K562 (cell line): ENCODE results near the gene TCF25. TPM values are rescaled to one million over a fixed set of nuclear protein-coding genes. Genes with fewer than 3 reads are reported as not detected.

Source experiments
- ATAC-seq: fragments of 200-7000 bp; cut with Tn5 transposase; 3 replicates; pipeline ENCODE4 v1.9.1; 2020; ENCODE audit warnings: moderate library complexity
- BruUV-seq: library from RNA; stranded (reverse); fragments of 400-500 nt; replicated peaks from 2 replicates; lab custom pipeline; 2021; lab: Mats Ljungman, UMichigan
- CTCF ChIA-PET: fragments of 300-600 bp; formaldehyde crosslinking; extraction: SDS; loops from one replicate; lab custom pipeline; 2021; ENCODE audit warnings: low intra/inter-chr PET ratio; lab: Yijun Ruan, JAX
- POLR2A ChIA-PET: fragments of 300-600, 350-650 bp; sonication (Branson Sonifier 250); formaldehyde crosslinking; extraction: SDS; loops from one replicate; lab custom pipeline; 2021; ENCODE audit warnings: antibody characterized with exemption, inconsistent platforms; lab: Yijun Ruan, JAX
- DNase-seq, 4 experiments: peaks; one replicate each; pipeline versions ENCODE4 v3.0.0 to v3.0.0-alpha.2; 2011 to 2018; ENCODE audit warnings: low spot score in 3 of 4, mixed read lengths in 3 of 4; ENCODE audit errors: extremely low read depth in 1 of 4
- FAIRE-seq: peaks from 2 replicates; lab custom pipeline; 2011; peaks lifted over from hg19 to GRCh38; lab: Jason Lieb, UNC
- H2AFZ ChIP-seq: 2 replicates; pipeline ENCODE4 v1.6.0; 2011; ENCODE audit warnings: low read depth, low read length, control low read depth, inconsistent platforms
- H3K27ac ChIP-seq: fragments of 200-600 bp; 3 replicates; pipeline ENCODE4 v1.8.0; 2011; ENCODE audit warnings: low read depth, mild to moderate bottlenecking, control low read depth, inconsistent platforms, low read length, moderate library complexity, mixed read lengths; ENCODE audit errors: extremely low read depth
- H3K27me3 ChIP-seq, 2 experiments: fragments of 300-600 bp in 1 of 2; 2 replicates in 1 of 2; 3 replicates in 1 of 2; pipeline versions ENCODE4 v1.6.0 to v1.8.0; 2011; ENCODE audit warnings: inconsistent platforms in 2 of 2, low read length in 2 of 2, mild to moderate bottlenecking in 1 of 2, mixed read lengths in 1 of 2, moderate library complexity in 1 of 2; ENCODE audit not compliant: control insufficient read depth in 2 of 2, insufficient read depth in 2 of 2
- H3K36me3 ChIP-seq: fragments of 300-600 bp; 3 replicates; pipeline ENCODE4 v1.8.0; 2011; ENCODE audit warnings: mild to moderate bottlenecking, low read length, inconsistent platforms; ENCODE audit not compliant: control insufficient read depth, insufficient read depth
- H3K4me1 ChIP-seq, 2 experiments: fragments of 200-600 bp in 1 of 2; replicated peaks in 1 of 2; 2 replicates in 1 of 2; 3 replicates in 1 of 2; pipeline versions ENCODE4 v1.5.1 to v1.8.0; 2011; ENCODE audit warnings: inconsistent platforms in 2 of 2, low read length in 2 of 2, mild to moderate bottlenecking in 1 of 2, mixed read lengths in 1 of 2, moderate library complexity in 1 of 2; ENCODE audit not compliant: control insufficient read depth in 2 of 2, insufficient read depth in 2 of 2
- H3K4me2 ChIP-seq: 2 replicates; pipeline ENCODE4 v1.6.1; 2011; ENCODE audit warnings: low read length, control low read depth, inconsistent platforms, mixed read lengths; ENCODE audit not compliant: insufficient read depth
- H3K4me3 ChIP-seq: fragments of 200-600 bp; sonication (generic), shearing (Covaris generic); 2 replicates; pipeline ENCODE4 v1.5.1; 2016; ENCODE audit warnings: control low read depth, inconsistent platforms
- H3K79me2 ChIP-seq: fragments of 200-600 bp; 3 replicates; pipeline ENCODE4 v1.8.0; 2011; ENCODE audit warnings: low read length, inconsistent platforms; ENCODE audit not compliant: control insufficient read depth, insufficient read depth
- H3K9ac ChIP-seq, 2 experiments: 2 replicates each; pipeline versions ENCODE4 v1.6.0 to v1.6.1; 2011; ENCODE audit warnings: low read depth in 2 of 2, low read length in 2 of 2, control low read depth in 1 of 2, inconsistent platforms in 1 of 2, mild to moderate bottlenecking in 1 of 2, mixed read lengths in 1 of 2; ENCODE audit not compliant: insufficient read depth in 1 of 2
- H3K9me1 ChIP-seq: one replicate; pipeline ENCODE4 v1.6.0; 2011; ENCODE audit warnings: inconsistent platforms, mild to moderate bottlenecking, low read length, moderate library complexity; ENCODE audit not compliant: control insufficient read depth, insufficient read depth
- H3K9me3 ChIP-seq: replicated peaks from 2 replicates; pipeline ENCODE4 v1.5.1; 2011; ENCODE audit warnings: low read depth, low read length, inconsistent platforms; ENCODE audit not compliant: control insufficient read depth, insufficient read depth
- H4K20me1 ChIP-seq: replicated peaks from 2 replicates; pipeline ENCODE4 v1.6.1; 2011; ENCODE audit warnings: low read length, inconsistent platforms, mixed read lengths; ENCODE audit not compliant: control insufficient read depth, insufficient read depth
- CAMTA2 ChIP-seq: fragments of 250-450 bp; sonication (Bioruptor Pico); conservative IDR thresholded peaks from 2 replicates; pipeline ENCODE4 v1.5.1; 2022
- KLF1 ChIP-seq: fragments of 450-650 bp; IDR thresholded peaks from 2 replicates; pipeline ENCODE4 v1.6.1; 2016; ENCODE audit warnings: missing genetic modification characterization, missing compliant biosample characterization
- L3MBTL2 ChIP-seq: fragments of 450-650 bp; IDR thresholded peaks from 2 replicates; pipeline ENCODE4 v1.6.1; 2016; ENCODE audit warnings: mild to moderate bottlenecking, moderate library complexity
- NONO ChIP-seq, 2 experiments: fragments of 200-400 bp in 1 of 2; fragments of 450-650 bp in 1 of 2; formaldehyde crosslinking in 1 of 2; IDR thresholded peaks; 2 replicates each; pipeline ENCODE4 v1.6.1; 2017; ENCODE audit warnings: low read depth in 2 of 2, mild to moderate bottlenecking in 2 of 2, moderate library complexity in 2 of 2, low read length in 1 of 2
- SMC3 ChIP-seq: conservative IDR thresholded peaks from 2 replicates; pipeline ENCODE4 v1.6.1; 2011; ENCODE audit warnings: low read depth, low read length, improper control_type of control experiment; ENCODE audit not compliant: insufficient read depth
- SOX6 ChIP-seq: fragments of 450-650 bp; IDR thresholded peaks from 2 replicates; pipeline ENCODE4 v1.6.1; 2014; ENCODE audit warnings: mild to moderate bottlenecking
- SREBF2 ChIP-seq: sonication (generic); formaldehyde crosslinking; IDR thresholded peaks from 2 replicates; pipeline ENCODE4 v1.4.0; 2020; ENCODE audit warnings: mild to moderate bottlenecking, missing genetic modification reagents
- XRCC4 ChIP-seq: IDR thresholded peaks from one replicate; pipeline ENCODE4 v1.6.1; 2011; ENCODE audit not compliant: insufficient read depth, insufficient read length; ENCODE audit errors: extremely low read depth
- ZNF224 ChIP-seq: sonication (generic); formaldehyde crosslinking; IDR thresholded peaks from 2 replicates; pipeline ENCODE4 v1.8.0; 2022; ENCODE audit warnings: mild to moderate bottlenecking, missing genetic modification reagents
- ZNF24 ChIP-seq: fragments of 450-650 bp; IDR thresholded peaks from 2 replicates; pipeline ENCODE4 v1.6.1; 2016
- ZNF347 ChIP-seq: fragments of 450-650 bp; formaldehyde crosslinking; IDR thresholded peaks from 2 replicates; pipeline ENCODE4 v1.4.0; 2020; ENCODE audit warnings: low read depth, mild to moderate bottlenecking, moderate library complexity
- WGBS: fragments of 100-300 bp; shearing (Covaris generic); methylation state at CpG from one replicate; pipeline ENCODE4 v1.1.6; 2016; ENCODE audit warnings: low coverage, mixed read lengths; ENCODE audit not compliant: insufficient coverage; ENCODE audit errors: missing lambda C conversion rate; 5-methylcytosine and 5-hydroxymethylcytosine counted together
- in situ Hi-C: fragments of 300-500 bp; cut with MboI; formaldehyde crosslinking; loops from 4 replicates; pipeline ENCODE4 v1.15.0; 2018; ENCODE audit warnings: inconsistent platforms, mixed read lengths
- intact Hi-C: fragments of 100-400 bp; cut with micrococcal nuclease; formaldehyde crosslinking; loops from 2 replicates; pipeline ENCODE4 v1.14.2; 2022
- polyA plus RNA-seq, 8 experiments: library from polyadenylated mRNA; depleted of rRNA in 4 of 8; stranded (reverse) in 5 of 8; unstranded in 3 of 8; fragments of >200 nt; fragmentation: Nextera tagmentation in 2 of 8; fragmentation: Illumina TruSeq in 1 of 8; extraction: Ambion mirVana in 2 of 8; extraction: Trizol in 1 of 8; gene quantifications; 2 replicates each; pipeline versions ENCODE4 v1.2.1 to v1.2.3, GENCODE V29; 2011 to 2014; ENCODE audit warnings: inconsistent platforms in 1 of 8, missing spikeins in 1 of 8
- total RNA-seq, 7 experiments: library from RNA; depleted of rRNA in 6 of 7; stranded (reverse); fragments of >200 nt in 6 of 7; fragmentation: Illumina TruSeq in 2 of 7; extraction: Trizol in 2 of 7; gene quantifications; 2 replicates each; pipeline versions ENCODE4 v1.2.1 to v1.2.3, GENCODE V29; 2011 to 2021; ENCODE audit warnings: low replicate concordance in 1 of 7
- TF ChIP-seq, protein P1 (sequence below): fragments of 250-450 bp; sonication (Bioruptor Pico); IDR thresholded peaks from 2 replicates; pipeline ENCODE4 v1.4.0; 2020; ENCODE audit warnings: borderline replicate concordance
- TF ChIP-seq, protein P2 (sequence below): IDR thresholded peaks from 2 replicates; pipeline ENCODE4 v1.6.1; 2012; ENCODE audit warnings: low read depth, low read length, improper control_type of control experiment, borderline replicate concordance
- TF ChIP-seq, protein P3 (sequence below): sonication (generic); formaldehyde crosslinking; IDR thresholded peaks from 2 replicates; pipeline ENCODE4 v1.9.0; 2022; ENCODE audit warnings: mild to moderate bottlenecking, missing genetic modification reagents

Gene TCF25
- total and polyA plus RNA-seq, 9 of the 15 experiments (the other 6 are each of a cell fraction or from before 2014, with no cell fraction given), result 9.0 to 154 (median 83.8) TPM

DNA sequence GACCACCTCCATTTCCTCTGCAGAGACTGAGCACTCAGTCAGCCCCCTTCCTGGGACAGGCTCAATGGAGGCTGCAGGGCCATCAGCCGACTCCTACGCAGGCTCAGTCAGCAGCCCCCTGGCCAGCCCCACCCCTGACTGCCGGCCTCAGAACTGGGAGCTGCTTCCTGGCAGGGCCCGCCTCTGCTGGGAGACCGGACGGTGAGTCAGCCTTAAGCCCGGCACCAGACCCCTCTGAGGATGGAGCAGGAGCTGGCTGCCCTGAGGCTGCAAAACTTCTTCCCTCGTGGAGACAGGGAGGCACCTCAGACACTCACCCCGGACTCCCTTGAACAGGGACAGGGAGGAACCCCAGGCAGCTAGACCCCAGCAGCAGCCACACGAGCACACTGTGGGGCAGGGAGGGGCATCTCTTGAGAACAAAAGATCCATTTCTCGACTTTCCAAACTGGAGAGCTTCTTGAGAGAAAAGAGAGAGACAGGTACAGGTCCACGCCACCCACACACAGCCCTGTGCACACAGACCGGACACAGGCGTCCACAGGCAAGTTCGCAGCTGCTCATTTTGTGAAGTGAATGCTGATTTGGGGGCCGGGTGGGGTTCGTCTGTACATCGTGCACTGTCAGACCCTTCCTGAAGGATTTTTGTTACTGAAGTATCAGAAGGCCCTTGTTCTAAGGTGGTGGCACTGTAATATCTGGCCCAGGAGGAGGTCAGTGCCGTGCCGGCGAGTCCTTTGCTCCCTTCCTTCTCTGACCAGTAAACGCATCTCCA, 48.5 kb downstream of the TCF25 start (continued):
- TF ChIP-seq ZNF347 (no peak), SREBF2 (CRISPR knock-in tag) (no peak), ZNF224 (CRISPR knock-in tag) (no peak)
- TF ChIP-seq, protein P1, sequence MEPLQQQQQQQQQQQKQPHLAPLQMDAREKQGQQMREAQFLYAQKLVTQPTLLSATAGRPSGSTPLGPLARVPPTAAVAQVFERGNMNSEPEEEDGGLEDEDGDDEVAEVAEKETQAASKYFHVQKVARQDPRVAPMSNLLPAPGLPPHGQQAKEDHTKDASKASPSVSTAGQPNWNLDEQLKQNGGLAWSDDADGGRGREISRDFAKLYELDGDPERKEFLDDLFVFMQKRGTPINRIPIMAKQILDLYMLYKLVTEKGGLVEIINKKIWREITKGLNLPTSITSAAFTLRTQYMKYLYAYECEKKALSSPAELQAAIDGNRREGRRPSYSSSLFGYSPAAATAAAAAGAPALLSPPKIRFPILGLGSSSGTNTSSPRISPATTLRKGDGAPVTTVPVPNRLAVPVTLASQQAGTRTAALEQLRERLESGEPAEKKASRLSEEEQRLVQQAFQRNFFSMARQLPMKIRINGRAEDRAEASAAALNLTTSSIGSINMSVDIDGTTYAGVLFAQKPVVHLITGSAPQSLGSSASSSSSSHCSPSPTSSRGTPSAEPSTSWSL (CRISPR knock-in tag), result no peak

DNA sequence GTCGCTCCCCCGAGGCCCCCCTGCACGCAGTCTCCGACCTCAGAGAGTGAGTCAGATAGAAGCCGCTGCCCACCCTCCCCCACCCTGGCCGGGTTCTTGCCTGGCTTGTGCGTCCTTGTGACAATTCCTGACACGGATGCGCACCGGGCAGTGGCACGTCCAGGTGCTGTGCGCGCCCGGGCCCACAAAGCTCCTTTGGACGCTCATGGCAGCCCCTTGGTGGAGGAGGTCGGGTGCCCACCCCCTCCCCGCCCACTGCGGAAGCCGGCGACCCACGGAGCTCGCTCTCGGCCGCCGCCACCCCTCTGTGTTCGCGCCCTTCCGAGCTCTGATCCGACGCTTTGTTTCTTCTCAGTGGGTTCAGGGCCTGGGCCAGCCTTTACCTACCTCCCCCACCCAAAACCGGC, 49.1 kb downstream of the TCF25 start:
- Histone ChIP-seq H3K79me2 (no peaks in the 10 kb centered on the region; the same call in 2 of the 3 replicates), H3K9me1 (no peaks in the 10 kb centered on the region), H3K4me3 (peak overlapping the region; percentile 69), H3K4me1 (peaks cover 36 to 92% of the 10 kb centered on the region in 2 experiments), H3K4me2 (peak overlapping the region; percentile 96), H3K36me3 (no peaks in the 10 kb centered on the region), H3K9me3 (no peaks in the 10 kb centered on the region), H4K20me1 (0 out of 2 replicates have a peak, but pooled peaks cover 12% of the 10 kb centered on the region), H3K27me3 (no peaks in the 10 kb centered on the region), H3K9ac (peak overlapping the region; percentile 90 to 94), H3K27ac (peak overlapping the region; percentile 92), H2AFZ (peak overlapping the region; percentile 82)
- FAIRE-seq (no peak), ATAC-seq (peak; percentile 47), DNase-seq (peak; percentile 53 to 94 (median 68))
- intact Hi-C loops (loop anchor here (5.0 to 10.0 kb wide), 2 partner anchors 52 to 105 kb away; partner anchors contain the start of gene FANCA), in situ Hi-C loops (no loop called here)
- ChIA-PET POLR2A (interaction anchor here (0.6 to 2.9 kb wide), 12 partner anchors 11 to 680 kb away, joined by 3 to 19 read pairs (median 4); partner anchors contain the start of gene TCF25), CTCF (no interaction called here)
- 2% methylated on average over 10 of the region's 31 CpGs for WGBS
- BruUV-seq, result no TSS peak
- TF ChIP-seq ZNF24, result no peak
- no peak for TF ChIP-seq L3MBTL2
- TF ChIP-seq SOX6, result no peak
- no peak for TF ChIP-seq SMC3
- no peak for TF ChIP-seq KLF1
- TF ChIP-seq, protein P2, sequence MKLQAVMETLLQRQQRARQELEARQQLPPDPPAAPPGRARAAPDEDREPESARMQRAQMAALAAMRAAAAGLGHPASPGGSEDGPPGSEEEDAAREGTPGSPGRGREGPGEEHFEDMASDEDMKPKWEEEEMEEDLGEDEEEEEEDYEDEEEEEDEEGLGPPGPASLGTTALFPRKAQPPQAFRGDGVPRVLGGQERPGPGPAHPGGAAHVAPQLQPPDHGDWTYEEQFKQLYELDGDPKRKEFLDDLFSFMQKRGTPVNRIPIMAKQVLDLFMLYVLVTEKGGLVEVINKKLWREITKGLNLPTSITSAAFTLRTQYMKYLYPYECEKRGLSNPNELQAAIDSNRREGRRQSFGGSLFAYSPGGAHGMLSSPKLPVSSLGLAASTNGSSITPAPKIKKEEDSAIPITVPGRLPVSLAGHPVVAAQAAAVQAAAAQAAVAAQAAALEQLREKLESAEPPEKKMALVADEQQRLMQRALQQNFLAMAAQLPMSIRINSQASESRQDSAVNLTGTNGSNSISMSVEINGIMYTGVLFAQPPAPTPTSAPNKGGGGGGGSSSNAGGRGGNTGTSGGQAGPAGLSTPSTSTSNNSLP, result no peak
- TF ChIP-seq CAMTA2 (CRISPR knock-in tag), result no peak
- TF ChIP-seq, protein P3, sequence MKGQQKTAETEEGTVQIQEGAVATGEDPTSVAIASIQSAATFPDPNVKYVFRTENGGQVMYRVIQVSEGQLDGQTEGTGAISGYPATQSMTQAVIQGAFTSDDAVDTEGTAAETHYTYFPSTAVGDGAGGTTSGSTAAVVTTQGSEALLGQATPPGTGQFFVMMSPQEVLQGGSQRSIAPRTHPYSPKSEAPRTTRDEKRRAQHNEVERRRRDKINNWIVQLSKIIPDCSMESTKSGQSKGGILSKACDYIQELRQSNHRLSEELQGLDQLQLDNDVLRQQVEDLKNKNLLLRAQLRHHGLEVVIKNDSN (CRISPR knock-in tag), result no peak
- TF ChIP-seq ZNF347, result no peak
- TF ChIP-seq XRCC4, result no peak
- TF ChIP-seq NONO (IDR thresholded peaks at IDR 0.05; ENCODE audit: low read depth in 2 of 2, low read length in 1 of 2), result no peak
